Measurements from ENCODE around the gene KLHL9. TPM values are rescaled to one million over a fixed set of nuclear protein-coding genes. Genes with fewer than 3 reads are reported as not detected.
"Not testable (repeated sequence)": the region's sequence is repeated elsewhere in the genome, so short reads cannot be mapped to it uniquely, and the experiment has no call there.

KLHL9 gene
- 14.4 TPM for polyA plus RNA-seq (2013, experiment 1 of 2)
- polyA plus RNA-seq (2013, experiment 2 of 2): 16.5 TPM

DNA sequence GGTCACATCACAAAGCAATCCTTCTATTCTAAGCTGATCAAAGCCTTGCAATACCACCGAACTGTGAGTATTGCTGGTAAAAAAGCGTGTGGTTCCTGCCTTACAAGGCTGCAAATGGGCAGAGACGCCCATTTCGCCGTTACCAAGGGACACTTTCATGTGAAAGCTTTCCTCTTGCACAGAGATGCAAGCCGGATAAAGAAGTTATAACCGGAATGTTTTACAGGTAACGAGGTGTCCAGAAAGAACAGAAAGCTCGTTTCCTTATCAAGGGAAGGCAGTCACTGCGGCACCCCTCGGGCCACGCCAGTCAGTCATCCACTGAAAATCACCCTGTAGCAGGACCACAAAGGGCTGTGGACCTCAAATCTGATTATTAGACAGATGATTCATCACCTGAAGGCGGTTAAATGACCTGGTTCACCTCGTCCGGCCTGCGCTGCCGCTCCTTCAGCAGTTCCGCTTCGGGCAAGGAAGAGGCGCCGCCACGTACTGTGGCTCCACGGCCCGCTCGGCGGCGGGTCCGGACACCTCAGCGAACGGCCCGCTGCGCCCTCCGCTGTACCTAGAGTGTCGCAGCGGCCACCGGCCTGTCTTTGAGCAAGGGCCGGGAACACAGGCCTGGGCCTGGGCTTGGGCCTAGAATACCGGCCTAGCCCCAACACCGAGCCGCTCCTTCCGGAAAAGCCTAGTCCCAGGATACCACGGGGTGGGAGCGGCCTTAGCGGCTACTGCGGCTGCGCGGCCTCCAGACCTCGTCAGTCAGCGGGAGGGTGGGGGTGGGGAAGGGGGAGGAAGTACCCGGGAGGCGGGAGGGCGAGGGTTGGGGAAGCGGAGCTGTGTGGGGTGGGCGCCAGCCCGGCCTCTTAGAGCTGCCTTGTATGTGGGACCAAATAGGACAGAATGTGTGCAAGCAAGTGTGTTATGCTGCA is at the start of gene KLHL9:
Gene KLHL9 (minus strand): TSS at position 704 of the 932 bp plus-strand sequence. CDS start 545 bp downstream, at position 159.
- H3K9me3 ChIP-seq (ENCODE audit: insufficient read depth, low read depth, low read length): no peaks in the 10 kb centered on the region
- no peaks in the 10 kb centered on the region for H3K27me3 ChIP-seq (ENCODE audit: insufficient read depth, low read length)
- under 1% methylated on average over 55 of the region's 55 CpGs for WGBS
- H3K9ac ChIP-seq (ENCODE audit: low read depth, low read length): peak within 1 kb of the TSS; percentile 97
- peak within 1 kb of the TSS; percentile 82 for H3K27ac ChIP-seq (ENCODE audit: low read depth, low read length)
- H3K4me3 ChIP-seq (ENCODE audit: low read length): peak within 1 kb of the TSS; percentile 96
- peaks cover 12% of the 10 kb centered on the region; the same call in 1 of the 2 replicates for H3K4me1 ChIP-seq (ENCODE audit: insufficient read depth, low read length)
- H3K36me3 ChIP-seq (ENCODE audit: insufficient read depth, low read length): peaks cover 22% of the 10 kb centered on the region

GRCh38 chr9:21383627-21384026 is 48.4 kb upstream of the KLHL9 start:
- no peaks in the 10 kb centered on the region for H3K9me3 ChIP-seq (ENCODE audit: insufficient read depth, low read depth, low read length)
- no peaks in the 10 kb centered on the region for H3K36me3 ChIP-seq (ENCODE audit: insufficient read depth, low read length)
- H3K9ac ChIP-seq (ENCODE audit: low read depth, low read length): no peak overlapping the region
- H3K4me3 ChIP-seq (ENCODE audit: low read length): no peak overlapping the region
- H3K4me1 ChIP-seq (ENCODE audit: insufficient read depth, low read length): peaks cover 13% of the 10 kb centered on the region; the same call in 1 of the 2 replicates
- no peak overlapping the region for H3K27ac ChIP-seq (ENCODE audit: low read depth, low read length)
- H3K27me3 ChIP-seq (ENCODE audit: insufficient read depth, low read length): no peaks in the 10 kb centered on the region
- WGBS: 90% methylated on average over 4 of the region's 4 CpGs

DNA sequence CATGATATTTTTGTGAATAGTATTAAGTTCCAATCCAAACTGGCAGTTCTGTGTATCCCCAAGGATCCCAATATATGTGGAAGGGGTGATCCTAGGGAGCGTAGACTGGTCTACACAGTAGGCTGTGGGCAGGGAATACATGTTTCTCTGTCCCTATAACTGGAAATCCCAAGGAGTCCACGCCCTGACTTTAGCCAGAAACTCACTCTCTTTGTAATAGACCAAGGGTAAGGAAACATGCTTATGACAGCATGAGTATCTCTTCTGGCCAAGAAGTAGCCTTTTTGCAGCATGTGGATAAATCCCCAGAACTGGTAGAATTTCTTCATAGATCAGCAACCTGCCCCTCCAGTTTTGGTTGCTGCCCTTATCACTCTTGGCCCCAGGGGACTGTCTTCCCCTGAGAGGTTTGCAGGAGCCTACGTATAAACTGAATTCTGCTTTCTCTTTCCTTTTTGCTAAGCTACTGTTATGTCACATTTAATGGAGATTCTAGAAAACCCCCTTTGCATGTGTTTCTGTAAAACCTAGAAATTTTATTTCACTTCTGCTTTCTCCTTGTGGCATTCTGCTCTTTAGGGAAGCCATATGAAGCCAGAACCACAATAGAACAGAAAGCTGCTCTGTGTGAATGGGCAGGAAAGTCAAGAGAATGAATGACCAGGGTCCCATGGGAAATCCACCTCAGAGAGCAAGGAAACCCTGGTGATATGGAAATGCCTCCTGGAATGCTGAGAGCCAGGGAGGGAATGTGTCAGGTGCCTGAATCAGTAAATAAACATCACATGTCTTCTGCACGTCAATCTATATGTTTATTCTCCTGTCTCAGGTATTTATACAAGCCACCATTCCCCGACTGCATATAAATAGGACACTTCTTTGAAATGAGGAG is 46.5 kb upstream of the KLHL9 start:
- WGBS: 56% methylated on average over 5 of the region's 5 CpGs
- Histone ChIP-seq H3K9me3 (ENCODE audit: insufficient read depth, low read depth, low read length) (no peaks in the 10 kb centered on the region), H3K4me1 (ENCODE audit: insufficient read depth, low read length) (peaks cover 13% of the 10 kb centered on the region; the same call in 1 of the 2 replicates), H3K9ac (ENCODE audit: low read depth, low read length) (no peak overlapping the region), H3K27me3 (ENCODE audit: insufficient read depth, low read length) (no peaks in the 10 kb centered on the region), H3K36me3 (ENCODE audit: insufficient read depth, low read length) (no peaks in the 10 kb centered on the region), H3K27ac (ENCODE audit: low read depth, low read length) (peak overlapping the region; percentile 20; the same call in 1 of the 2 replicates), H3K4me3 (ENCODE audit: low read length) (no peak overlapping the region)

GRCh38 chr9:21371467-21371866 is 36.3 kb upstream of the KLHL9 start:
- H3K27ac ChIP-seq (ENCODE audit: low read depth, low read length); H3K9ac ChIP-seq (ENCODE audit: low read depth, low read length); H3K4me3 ChIP-seq (ENCODE audit: low read length); H3K27me3 ChIP-seq (ENCODE audit: insufficient read depth, low read length); H3K4me1 ChIP-seq (ENCODE audit: insufficient read depth, low read length); H3K36me3 ChIP-seq (ENCODE audit: insufficient read depth, low read length); H3K9me3 ChIP-seq (ENCODE audit: insufficient read depth, low read depth, low read length): not testable (repeated sequence)
- 79% methylated on average over 1 of the region's 4 CpGs for WGBS

DNA sequence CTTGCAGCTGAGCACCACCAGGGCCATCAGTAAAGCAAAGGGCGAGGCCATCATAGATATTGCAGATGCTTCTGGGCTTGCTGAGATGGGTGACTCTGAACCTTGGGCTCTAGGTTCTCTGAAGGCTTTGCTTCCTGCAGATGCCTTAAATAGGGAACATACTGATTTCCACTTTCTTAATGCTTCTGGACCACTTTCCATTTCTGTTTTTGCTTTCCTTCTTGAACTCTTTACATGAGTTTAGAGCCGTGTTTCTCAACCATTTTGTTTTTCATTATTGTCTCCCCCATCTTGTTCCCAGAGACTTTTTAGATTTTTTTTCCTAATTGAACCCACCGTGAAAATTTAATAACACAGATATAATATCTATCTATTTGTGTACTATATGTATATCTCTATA is 32.8 kb upstream of the KLHL9 start, which contains the start of gene IFNA13:
Gene IFNA13 (minus strand): TSS at position 101 of the 400 bp plus-strand sequence. CDS start 47 bp downstream, at position 54.
- Histone ChIP-seq H3K4me3 (ENCODE audit: low read length) (no peak within 1 kb of the TSS), H3K4me1 (ENCODE audit: insufficient read depth, low read length) (no peaks in the 10 kb centered on the region), H3K27ac (ENCODE audit: low read depth, low read length) (no peak within 1 kb of the TSS), H3K9me3 (ENCODE audit: insufficient read depth, low read depth, low read length) (no peaks in the 10 kb centered on the region), H3K27me3 (ENCODE audit: insufficient read depth, low read length) (no peaks in the 10 kb centered on the region), H3K9ac (ENCODE audit: low read depth, low read length) (no peak within 1 kb of the TSS), H3K36me3 (ENCODE audit: insufficient read depth, low read length) (no peaks in the 10 kb centered on the region)
- WGBS: 87% methylated on average over 2 of the region's 3 CpGs

- H3K36me3 ChIP-seq (ENCODE audit: insufficient read depth, low read length); H3K4me3 ChIP-seq (ENCODE audit: low read length); H3K9me3 ChIP-seq (ENCODE audit: insufficient read depth, low read depth, low read length); H3K27ac ChIP-seq (ENCODE audit: low read depth, low read length); H3K27me3 ChIP-seq (ENCODE audit: insufficient read depth, low read length); H3K4me1 ChIP-seq (ENCODE audit: insufficient read depth, low read length); H3K9ac ChIP-seq (ENCODE audit: low read depth, low read length): not testable (repeated sequence)
- 100% methylated on average over 1 of the region's 2 CpGs for WGBS
Measured at GRCh38 chr9:21367169-21367568, 32.0 kb upstream of the KLHL9 start.

GRCh38 chr9:21362287-21362686 is 27.1 kb upstream of the KLHL9 start:
- H3K36me3 ChIP-seq (ENCODE audit: insufficient read depth, low read length): no peaks in the 10 kb centered on the region
- H3K4me1 ChIP-seq (ENCODE audit: insufficient read depth, low read length): no peaks in the 10 kb centered on the region
- 98% methylated on average over 6 of the region's 8 CpGs for WGBS
- H3K27me3 ChIP-seq (ENCODE audit: insufficient read depth, low read length): no peaks in the 10 kb centered on the region
- H3K27ac ChIP-seq (ENCODE audit: low read depth, low read length): no peak overlapping the region
- no peak overlapping the region for H3K9ac ChIP-seq (ENCODE audit: low read depth, low read length)
- H3K9me3 ChIP-seq (ENCODE audit: insufficient read depth, low read depth, low read length): no peaks in the 10 kb centered on the region
- no peak overlapping the region for H3K4me3 ChIP-seq (ENCODE audit: low read length)

GRCh38 chr9:21357479-21358460 is 22.6 kb upstream of the KLHL9 start:
- Histone ChIP-seq H3K36me3 (ENCODE audit: insufficient read depth, low read length) (no peaks in the 10 kb centered on the region), H3K4me3 (ENCODE audit: low read length) (no peak overlapping the region), H3K9ac (ENCODE audit: low read depth, low read length) (no peak overlapping the region), H3K27me3 (ENCODE audit: insufficient read depth, low read length) (no peaks in the 10 kb centered on the region), H3K4me1 (ENCODE audit: insufficient read depth, low read length) (no peaks in the 10 kb centered on the region), H3K27ac (ENCODE audit: low read depth, low read length) (no peak overlapping the region), H3K9me3 (ENCODE audit: insufficient read depth, low read depth, low read length) (no peaks in the 10 kb centered on the region)
- 88% methylated on average over 7 of the region's 7 CpGs for WGBS

GRCh38 chr9:21350787-21351186 is 15.6 kb upstream of the KLHL9 start, which contains the start of gene IFNA6:
TSS of gene IFNA6 (minus strand) at chr9:21350887. CDS start at chr9:21350887, 0 bp downstream.
- Histone ChIP-seq H3K9ac (ENCODE audit: low read depth, low read length) (no peak within 1 kb of the TSS), H3K9me3 (ENCODE audit: insufficient read depth, low read depth, low read length) (no peaks in the 10 kb centered on the region), H3K27ac (ENCODE audit: low read depth, low read length) (no peak within 1 kb of the TSS), H3K4me1 (ENCODE audit: insufficient read depth, low read length) (no peaks in the 10 kb centered on the region), H3K27me3 (ENCODE audit: insufficient read depth, low read length) (no peaks in the 10 kb centered on the region), H3K36me3 (ENCODE audit: insufficient read depth, low read length) (no peaks in the 10 kb centered on the region), H3K4me3 (ENCODE audit: low read length) (no peak within 1 kb of the TSS)
- WGBS: no CpG with 5 or more reads among the region's 1 CpG

- Histone ChIP-seq H3K4me1 (ENCODE audit: insufficient read depth, low read length) (no peaks in the 10 kb centered on the region), H3K9me3 (ENCODE audit: insufficient read depth, low read depth, low read length) (no peaks in the 10 kb centered on the region), H3K36me3 (ENCODE audit: insufficient read depth, low read length) (no peaks in the 10 kb centered on the region), H3K27ac (ENCODE audit: low read depth, low read length) (no peak overlapping the region), H3K9ac (ENCODE audit: low read depth, low read length) (no peak overlapping the region), H3K27me3 (ENCODE audit: insufficient read depth, low read length) (no peaks in the 10 kb centered on the region), H3K4me3 (ENCODE audit: low read length) (no peak overlapping the region)
- 90% methylated on average over 2 of the region's 3 CpGs for WGBS
Measured at GRCh38 chr9:21348430-21348970, 13.3 kb upstream of the KLHL9 start.
